T-helper 1 cell treated with Interleukin-12 subunit alpha and Interleukin-12 subunit beta and Interleukin-4 antibody, amounts not matched to agents 30 μg/mL and 1 μg/mL, for 36 hours (primary cell): ENCODE data around the gene MTFR2.

Experiments used
- H3K27ac Mint-ChIP-seq: one replicate; pipeline ENCODE4 v1.8.0; 2021; ENCODE audit warnings: mild to moderate bottlenecking, mixed read lengths
- H3K27me3 Mint-ChIP-seq: one replicate; pipeline ENCODE4 v1.8.0; 2021; ENCODE audit warnings: low read depth, mixed read lengths
- H3K36me3 Mint-ChIP-seq: one replicate; pipeline ENCODE4 v1.8.0; 2021; ENCODE audit warnings: low read depth, mixed read lengths
- H3K4me1 Mint-ChIP-seq: one replicate; pipeline ENCODE4 v1.8.0; 2021; ENCODE audit warnings: low read depth, mixed read lengths
- H3K4me3 Mint-ChIP-seq: one replicate; pipeline ENCODE4 v1.8.0; 2021; ENCODE audit warnings: mild to moderate bottlenecking, moderate library complexity, mixed read lengths
- H3K9me3 Mint-ChIP-seq: one replicate; pipeline ENCODE4 v1.8.0; 2021; ENCODE audit warnings: mixed read lengths

MTFR2 gene

GRCh38 chr6:136253734-136254133 lies 3.6 kb upstream of the MTFR2 start:
- Mint-ChIP-seq H3K4me3 (no peak overlapping the region), H3K9me3 (no peaks in the 10 kb centered on the region), H3K4me1 (peaks cover 32% of the 10 kb centered on the region), H3K27ac (no peak overlapping the region), H3K36me3 (peaks cover 18% of the 10 kb centered on the region), H3K27me3 (no peaks in the 10 kb centered on the region)

GRCh38 chr6:136252441-136252840 lies 2.3 kb upstream of the MTFR2 start:
- Mint-ChIP-seq H3K27me3 (no peaks in the 10 kb centered on the region), H3K36me3 (peaks cover 19% of the 10 kb centered on the region), H3K9me3 (no peaks in the 10 kb centered on the region), H3K4me1 (peaks cover 44% of the 10 kb centered on the region), H3K4me3 (no peak overlapping the region), H3K27ac (no peak overlapping the region)

- no peaks in the 10 kb centered on the region for H3K9me3 Mint-ChIP-seq
- H3K4me1 Mint-ChIP-seq, result peaks cover 49% of the 10 kb centered on the region
- peaks cover 21% of the 10 kb centered on the region for H3K36me3 Mint-ChIP-seq
- H3K27ac Mint-ChIP-seq, result peak overlapping the region; percentile 27
- no peaks in the 10 kb centered on the region for H3K27me3 Mint-ChIP-seq
- peak overlapping the region; percentile 98 for H3K4me3 Mint-ChIP-seq
These were observed 1.3 kb upstream of the MTFR2 start for GRCh38 chr6:136251394-136251793.

GRCh38 chr6:136250686-136251008 lies 536 bp upstream of the MTFR2 start:
- H3K4me1 Mint-ChIP-seq, result peaks cover 51% of the 10 kb centered on the region
- H3K27ac Mint-ChIP-seq, result peak overlapping the region; percentile 97
- H3K36me3 Mint-ChIP-seq, result peaks cover 24% of the 10 kb centered on the region
- no peaks in the 10 kb centered on the region for H3K9me3 Mint-ChIP-seq
- H3K4me3 Mint-ChIP-seq, result peak overlapping the region; percentile 98
- H3K27me3 Mint-ChIP-seq, result no peaks in the 10 kb centered on the region

GRCh38 chr6:136249336-136249735 lies 775 bp downstream of the MTFR2 start:
- Mint-ChIP-seq H3K27ac (peak overlapping the region; percentile 97), H3K4me3 (peak overlapping the region; percentile 98), H3K9me3 (no peaks in the 10 kb centered on the region), H3K36me3 (peaks cover 27% of the 10 kb centered on the region), H3K4me1 (peaks cover 48% of the 10 kb centered on the region), H3K27me3 (no peaks in the 10 kb centered on the region)

- Mint-ChIP-seq H3K4me3 (no peak overlapping the region), H3K36me3 (peaks cover 40% of the 10 kb centered on the region), H3K27ac (no peak overlapping the region), H3K4me1 (peaks cover 23% of the 10 kb centered on the region), H3K27me3 (no peaks in the 10 kb centered on the region), H3K9me3 (no peaks in the 10 kb centered on the region)
These were observed 6.0 kb downstream of the MTFR2 start for GRCh38 chr6:136244061-136244616.

- H3K9me3 Mint-ChIP-seq, result no peaks in the 10 kb centered on the region
- H3K27ac Mint-ChIP-seq, result peak overlapping the region; percentile 65
- H3K4me3 Mint-ChIP-seq, result peak overlapping the region; percentile 11
- H3K4me1 Mint-ChIP-seq, result peaks cover 17% of the 10 kb centered on the region
- H3K36me3 Mint-ChIP-seq, result peaks cover 37% of the 10 kb centered on the region
- H3K27me3 Mint-ChIP-seq, result no peaks in the 10 kb centered on the region
These were observed 13.4 kb downstream of the MTFR2 start for GRCh38 chr6:136236466-136237293.

GRCh38 chr6:136235233-136235564 lies 14.9 kb downstream of the MTFR2 start:
- Mint-ChIP-seq H3K27ac (no peak overlapping the region), H3K4me3 (no peak overlapping the region), H3K27me3 (no peaks in the 10 kb centered on the region), H3K9me3 (no peaks in the 10 kb centered on the region), H3K36me3 (peaks cover 39% of the 10 kb centered on the region), H3K4me1 (peaks cover 22% of the 10 kb centered on the region)

- H3K27ac Mint-ChIP-seq, result no peak overlapping the region
- peaks cover 22% of the 10 kb centered on the region for H3K4me1 Mint-ChIP-seq
- H3K4me3 Mint-ChIP-seq, result no peak overlapping the region
- no peaks in the 10 kb centered on the region for H3K9me3 Mint-ChIP-seq
- peaks cover 36% of the 10 kb centered on the region for H3K36me3 Mint-ChIP-seq
- no peaks in the 10 kb centered on the region for H3K27me3 Mint-ChIP-seq
These were observed 17.4 kb downstream of the MTFR2 start for GRCh38 chr6:136232701-136233100.

GRCh38 chr6:136230219-136230853 lies 19.8 kb downstream of the MTFR2 start:
- Mint-ChIP-seq H3K27ac (peak overlapping the region; percentile 4), H3K27me3 (no peaks in the 10 kb centered on the region)

GRCh38 chr6:136228814-136229213 lies 21.3 kb downstream of the MTFR2 start:
- Mint-ChIP-seq H3K27ac (no peak overlapping the region), H3K9me3 (no peaks in the 10 kb centered on the region)

More at GRCh38 chr6:136230219-136230853, 19.8 kb downstream of the MTFR2 start:
- H3K36me3 Mint-ChIP-seq, result peaks cover 26% of the 10 kb centered on the region
- H3K4me1 Mint-ChIP-seq, result peaks cover 15% of the 10 kb centered on the region
- H3K4me3 Mint-ChIP-seq, result no peak overlapping the region
- H3K9me3 Mint-ChIP-seq, result no peaks in the 10 kb centered on the region

GRCh38 chr6:136226674-136227377 lies 23.3 kb downstream of the MTFR2 start:
- Mint-ChIP-seq H3K9me3 (no peaks in the 10 kb centered on the region), H3K36me3 (peaks cover 12% of the 10 kb centered on the region), H3K27me3 (no peaks in the 10 kb centered on the region), H3K4me3 (no peak overlapping the region), H3K4me1 (peaks cover 14% of the 10 kb centered on the region), H3K27ac (no peak overlapping the region)

More at GRCh38 chr6:136228814-136229213, 21.3 kb downstream of the MTFR2 start:
- H3K36me3 Mint-ChIP-seq, result peaks cover 16% of the 10 kb centered on the region
- no peak overlapping the region for H3K4me3 Mint-ChIP-seq
- H3K27me3 Mint-ChIP-seq, result no peaks in the 10 kb centered on the region
- H3K4me1 Mint-ChIP-seq, result peaks cover 14% of the 10 kb centered on the region

GRCh38 chr6:136226027-136226673 lies 24.0 kb downstream of the MTFR2 start:
- peaks cover 14% of the 10 kb centered on the region for H3K4me1 Mint-ChIP-seq
- no peaks in the 10 kb centered on the region for H3K27me3 Mint-ChIP-seq
- no peak overlapping the region for H3K27ac Mint-ChIP-seq
- H3K9me3 Mint-ChIP-seq, result no peaks in the 10 kb centered on the region
- no peak overlapping the region for H3K4me3 Mint-ChIP-seq
- H3K36me3 Mint-ChIP-seq, result peaks cover 12% of the 10 kb centered on the region

- Mint-ChIP-seq H3K36me3 (peaks cover 6% of the 10 kb centered on the region), H3K27ac (no peak overlapping the region), H3K4me3 (no peak overlapping the region), H3K27me3 (no peaks in the 10 kb centered on the region), H3K4me1 (peaks cover 10% of the 10 kb centered on the region), H3K9me3 (peaks cover 4% of the 10 kb centered on the region)
These were observed 24.6 kb downstream of the MTFR2 start for GRCh38 chr6:136225496-136225895.
